Activated CD4-positive, alpha-beta T cell treated with anti-CD3 and anti-CD28 coated beads, Interleukin-2, amount 10 ng/mL, durations not matched to agents 7 days and 5 days (primary cell): ENCODE measurements around the gene BLOC1S5. TPM values are rescaled to one million over a fixed set of nuclear protein-coding genes. Genes with fewer than 3 reads are reported as not detected.
A peak's percentile ranks its signal among the peaks of the same experiment; 100 is the strongest.

ENCODE experiments used
- CTCF ChIA-PET: fragments of 350-600 bp; sonication (Branson Sonifier 250); formaldehyde crosslinking; loops from one replicate; lab custom pipeline; 2021; ENCODE audit warnings: antibody characterized with exemption; lab: Charles Lee
- POLR2A ChIA-PET: fragments of 350-600 bp; sonication (Branson Sonifier 250); formaldehyde crosslinking; loops from one replicate; lab custom pipeline; 2021; ENCODE audit warnings: antibody characterized with exemption; lab: Charles Lee
- DNase-seq: peaks from one replicate; pipeline ENCODE4 v3.0.0-alpha.2; 2020
- H3K27ac Mint-ChIP-seq: one replicate; pipeline ENCODE4 v1.8.0; 2021; ENCODE audit warnings: mild to moderate bottlenecking, moderate library complexity, mixed read lengths
- H3K27me3 Mint-ChIP-seq: one replicate; pipeline ENCODE4 v1.8.0; 2021; ENCODE audit warnings: mixed read lengths
- H3K36me3 Mint-ChIP-seq: one replicate; pipeline ENCODE4 v1.8.0; 2021; ENCODE audit warnings: low read depth, mixed read lengths
- H3K4me1 Mint-ChIP-seq: one replicate; pipeline ENCODE4 v1.8.0; 2021; ENCODE audit warnings: mixed read lengths
- H3K4me3 Mint-ChIP-seq: one replicate; pipeline ENCODE4 v1.8.0; 2021; ENCODE audit warnings: mild to moderate bottlenecking, moderate library complexity, mixed read lengths
- H3K9me3 Mint-ChIP-seq: one replicate; pipeline ENCODE4 v1.8.0; 2021; ENCODE audit warnings: mixed read lengths
- total RNA-seq, 2 experiments: library from RNA; stranded (reverse); gene quantifications; one replicate each; pipeline ENCODE4 v1.2.3, GENCODE V29; 2021

BLOC1S5 gene
- total RNA-seq, 2 experiments from 2014 or later = 21.8 to 23.9 TPM

- H3K27me3 Mint-ChIP-seq = no peaks in the 10 kb centered on the region
- H3K4me3 Mint-ChIP-seq = no peak overlapping the region
- H3K27ac Mint-ChIP-seq = peak overlapping the region; percentile 42
- no peak for DNase-seq
- H3K9me3 Mint-ChIP-seq = no peaks in the 10 kb centered on the region
- H3K4me1 Mint-ChIP-seq = peaks cover 15% of the 10 kb centered on the region
- POLR2A ChIA-PET = no interaction called here
- CTCF ChIA-PET = no interaction called here
- H3K36me3 Mint-ChIP-seq = peaks cover 28% of the 10 kb centered on the region
Measured at GRCh38 chr6:8075185-8075584, 11.0 kb upstream of the BLOC1S5 start.

DNA sequence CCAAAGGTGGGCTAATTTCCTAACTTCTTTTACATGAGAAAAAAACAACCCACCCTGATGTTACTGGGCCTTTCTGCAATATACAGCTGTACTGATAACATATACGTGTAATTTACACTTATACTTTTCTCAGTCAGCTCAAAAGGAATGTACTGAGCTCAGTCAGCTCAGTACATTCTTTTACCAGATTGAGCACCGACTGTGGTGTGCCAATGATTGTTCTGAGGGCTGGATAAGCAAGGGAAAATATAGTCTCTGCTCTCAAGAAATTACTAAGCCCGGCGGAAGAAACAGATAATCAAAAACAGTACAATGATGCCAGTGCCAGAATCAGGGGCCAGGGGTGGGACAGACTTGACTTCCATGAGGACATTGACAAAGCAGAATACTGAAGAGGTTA is 10.0 kb upstream of the BLOC1S5 start:
- H3K9me3 Mint-ChIP-seq = no peaks in the 10 kb centered on the region
- no peak overlapping the region for H3K27ac Mint-ChIP-seq
- ChIA-PET CTCF (interaction anchor here (0.6 kb wide), 1 partner anchor 987 kb away, joined by 5 read pairs; no protein-coding TSS in a partner anchor), POLR2A (no interaction called here)
- H3K36me3 Mint-ChIP-seq = peaks cover 23% of the 10 kb centered on the region
- no peaks in the 10 kb centered on the region for H3K27me3 Mint-ChIP-seq
- H3K4me3 Mint-ChIP-seq = no peak overlapping the region
- peaks cover 15% of the 10 kb centered on the region for H3K4me1 Mint-ChIP-seq
- DNase-seq = no peak

- ChIA-PET POLR2A (no interaction called here), CTCF (interaction anchor here (0.6 kb wide), 1 partner anchor 987 kb away, joined by 5 read pairs; no protein-coding TSS in a partner anchor)
- Mint-ChIP-seq H3K27me3 (no peaks in the 10 kb centered on the region), H3K4me1 (peaks cover 15% of the 10 kb centered on the region), H3K9me3 (no peaks in the 10 kb centered on the region), H3K36me3 (peaks cover 23% of the 10 kb centered on the region), H3K27ac (no peak overlapping the region), H3K4me3 (no peak overlapping the region)
- no peak for DNase-seq
Measured at GRCh38 chr6:8073758-8074157, 9.6 kb upstream of the BLOC1S5 start.

DNA sequence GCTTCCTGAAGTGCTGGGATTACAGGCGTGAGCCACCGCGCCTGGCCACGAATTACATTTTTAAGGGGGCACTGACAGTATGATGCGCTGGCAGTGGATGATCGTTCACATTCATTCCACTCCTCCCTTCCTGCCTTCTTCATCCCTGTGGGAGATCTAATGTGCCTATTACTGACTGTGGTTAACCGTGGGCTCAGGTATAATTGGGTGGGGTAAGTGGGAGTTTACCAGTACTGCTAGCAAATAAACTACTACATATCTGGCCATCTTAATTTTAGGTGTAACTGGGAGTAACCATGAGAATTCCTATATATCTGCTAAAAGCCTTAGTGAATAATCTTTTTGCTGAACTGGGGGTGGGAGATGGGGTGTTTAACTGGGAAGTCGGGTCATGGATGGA is 6.5 kb upstream of the BLOC1S5 start:
- H3K9me3 Mint-ChIP-seq = no peaks in the 10 kb centered on the region
- no peak overlapping the region for H3K4me3 Mint-ChIP-seq
- H3K36me3 Mint-ChIP-seq = peaks cover 6% of the 10 kb centered on the region
- no peak overlapping the region for H3K27ac Mint-ChIP-seq
- DNase-seq = no peak
- ChIA-PET CTCF (no interaction called here), POLR2A (no interaction called here)
- H3K4me1 Mint-ChIP-seq = peaks cover 21% of the 10 kb centered on the region
- no peaks in the 10 kb centered on the region for H3K27me3 Mint-ChIP-seq

DNA sequence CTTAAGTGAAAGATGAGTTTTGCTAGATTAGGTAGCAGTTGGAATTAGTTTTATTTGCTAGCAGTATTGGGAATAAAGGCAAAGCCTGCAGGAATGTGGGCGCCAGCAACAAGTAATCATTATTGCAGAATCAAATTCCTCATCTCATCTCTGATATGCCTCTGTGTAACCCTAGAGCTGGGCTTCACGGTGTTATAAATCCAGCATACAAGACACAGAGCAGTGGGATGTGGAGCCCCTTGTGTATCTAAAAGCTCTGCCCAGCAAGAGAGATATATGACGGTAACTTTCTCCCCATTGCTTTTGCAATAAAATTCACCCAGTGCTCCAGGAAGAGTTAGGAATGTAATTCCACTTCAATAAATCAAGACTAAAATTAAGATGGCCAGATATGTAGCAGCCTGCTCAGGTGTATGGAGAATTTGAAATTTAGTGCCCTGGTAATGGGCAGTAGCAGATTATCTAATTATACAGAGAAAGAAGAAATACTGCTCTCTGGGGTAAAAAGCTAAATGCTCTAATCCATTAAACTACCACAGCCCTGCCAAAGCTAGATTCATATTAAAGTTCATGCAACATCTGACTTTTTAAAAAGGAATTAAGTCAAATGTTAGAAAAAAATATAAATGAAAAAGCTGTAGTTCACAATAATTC is 5.6 kb upstream of the BLOC1S5 start:
- Mint-ChIP-seq H3K27ac (no peak overlapping the region), H3K4me1 (peaks cover 23% of the 10 kb centered on the region), H3K4me3 (no peak overlapping the region), H3K9me3 (no peaks in the 10 kb centered on the region), H3K36me3 (peaks cover 6% of the 10 kb centered on the region), H3K27me3 (no peaks in the 10 kb centered on the region)
- ChIA-PET CTCF (interaction anchor here (0.6 kb wide), 1 partner anchor 763 kb away, joined by 3 read pairs; no protein-coding TSS in a partner anchor), POLR2A (no interaction called here)
- DNase-seq = no peak

DNA sequence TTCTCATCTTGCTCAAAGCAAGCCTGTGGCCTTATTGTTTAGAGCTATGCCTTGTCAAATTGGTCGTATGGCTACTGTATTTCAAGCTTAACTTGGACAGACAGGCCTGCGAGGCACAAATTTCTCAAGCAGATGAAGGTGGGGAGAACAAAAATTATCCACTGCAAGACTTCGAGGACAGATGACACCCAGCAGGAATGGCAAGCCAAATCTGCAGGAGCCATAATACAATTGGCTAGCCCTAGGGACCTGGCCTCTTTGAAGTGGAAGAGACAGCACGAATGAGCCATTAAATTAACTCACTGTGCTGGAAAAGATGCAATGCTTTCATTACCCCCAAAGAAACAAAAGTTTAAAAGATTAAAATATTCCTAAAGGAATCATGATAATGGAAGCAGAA is 5.0 kb upstream of the BLOC1S5 start:
- Mint-ChIP-seq H3K9me3 (no peaks in the 10 kb centered on the region), H3K27me3 (no peaks in the 10 kb centered on the region), H3K27ac (no peak overlapping the region), H3K36me3 (peaks cover 6% of the 10 kb centered on the region), H3K4me1 (peaks cover 29% of the 10 kb centered on the region), H3K4me3 (no peak overlapping the region)
- no peak for DNase-seq
- ChIA-PET POLR2A (no interaction called here), CTCF (no interaction called here)

GRCh38 chr6:8066108-8066507 is 1.9 kb upstream of the BLOC1S5 start:
- CTCF ChIA-PET = interaction anchor here (0.7 kb wide), 1 partner anchor 27 kb away, joined by 3 read pairs; no protein-coding TSS in a partner anchor
- no peak for DNase-seq

GRCh38 chr6:8065519-8065911 is 1.3 kb upstream of the BLOC1S5 start:
- no peak for DNase-seq
- CTCF ChIA-PET = interaction anchor here (0.7 to 1.4 kb wide), 2 partner anchors 9 to 26 kb away, joined by 3 read pairs; no protein-coding TSS in a partner anchor
- no peaks in the 10 kb centered on the region for H3K9me3 Mint-ChIP-seq
- H3K27ac Mint-ChIP-seq = peak overlapping the region; percentile 95
- H3K4me1 Mint-ChIP-seq = peaks cover 40% of the 10 kb centered on the region
- POLR2A ChIA-PET = interaction anchor here (1.1 kb wide), 1 partner anchor 37 kb away, joined by 6 read pairs; the partner anchor contains the start of gene EEF1E1
- no peaks in the 10 kb centered on the region for H3K27me3 Mint-ChIP-seq
- peaks cover 15% of the 10 kb centered on the region for H3K36me3 Mint-ChIP-seq
- H3K4me3 Mint-ChIP-seq = no peak overlapping the region

More at GRCh38 chr6:8066108-8066507, 1.9 kb upstream of the BLOC1S5 start:
- POLR2A ChIA-PET = no interaction called here
- H3K4me3 Mint-ChIP-seq = no peak overlapping the region
- peaks cover 40% of the 10 kb centered on the region for H3K4me1 Mint-ChIP-seq
- no peaks in the 10 kb centered on the region for H3K9me3 Mint-ChIP-seq
- peaks cover 15% of the 10 kb centered on the region for H3K36me3 Mint-ChIP-seq
- H3K27ac Mint-ChIP-seq = peak overlapping the region; percentile 95
- no peaks in the 10 kb centered on the region for H3K27me3 Mint-ChIP-seq

GRCh38 chr6:8064638-8065518 is 689 bp upstream of the BLOC1S5 start:
- POLR2A ChIA-PET = interaction anchor here (1.0 to 1.1 kb wide), 3 partner anchors 13 to 47 kb away, joined by 3 to 6 read pairs (median 3); partner anchors contain the start of gene EEF1E1
- peak overlapping the region; percentile 91 for H3K4me3 Mint-ChIP-seq
- CTCF ChIA-PET = interaction anchor here (1.4 kb wide), 1 partner anchor 8 kb away, joined by 3 read pairs; no protein-coding TSS in a partner anchor
- H3K36me3 Mint-ChIP-seq = peaks cover 21% of the 10 kb centered on the region
- no peak for DNase-seq
- H3K27me3 Mint-ChIP-seq = no peaks in the 10 kb centered on the region
- H3K27ac Mint-ChIP-seq = peak overlapping the region; percentile 95
- peaks cover 46% of the 10 kb centered on the region for H3K4me1 Mint-ChIP-seq
- no peaks in the 10 kb centered on the region for H3K9me3 Mint-ChIP-seq

- no peak for DNase-seq
- H3K9me3 Mint-ChIP-seq = no peaks in the 10 kb centered on the region
- H3K36me3 Mint-ChIP-seq = peaks cover 26% of the 10 kb centered on the region
- no peaks in the 10 kb centered on the region for H3K27me3 Mint-ChIP-seq
- POLR2A ChIA-PET = no interaction called here
- CTCF ChIA-PET = no interaction called here
- H3K27ac Mint-ChIP-seq = no peak overlapping the region
- H3K4me1 Mint-ChIP-seq = peaks cover 43% of the 10 kb centered on the region
- H3K4me3 Mint-ChIP-seq = no peak overlapping the region
Measured at GRCh38 chr6:8061736-8062135, 2.5 kb downstream of the BLOC1S5 start.

DNA sequence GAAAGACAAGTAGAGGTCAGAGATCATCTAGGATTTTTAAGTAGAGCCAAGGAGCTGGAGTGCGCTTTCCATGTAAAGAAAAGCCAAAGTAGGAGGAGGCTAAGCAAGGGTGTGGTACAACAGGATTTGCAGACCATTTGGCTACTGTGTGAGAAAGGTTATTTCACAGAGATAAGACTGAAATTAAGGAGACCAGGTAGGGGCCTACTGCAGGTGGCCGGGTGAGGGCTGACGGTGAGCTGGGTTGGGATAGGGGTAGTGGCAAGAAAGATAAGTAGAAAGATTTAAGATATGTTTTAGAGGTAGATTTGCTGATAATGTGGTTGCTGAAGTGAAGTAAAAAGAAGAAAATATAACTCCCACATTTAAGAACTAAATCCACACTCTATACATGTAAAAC is 3.8 kb downstream of the BLOC1S5 start:
- H3K4me1 Mint-ChIP-seq = peaks cover 29% of the 10 kb centered on the region
- CTCF ChIA-PET = interaction anchor here (1.4 kb wide), 1 partner anchor 21 kb away, joined by 3 read pairs; no protein-coding TSS in a partner anchor
- H3K36me3 Mint-ChIP-seq = peaks cover 31% of the 10 kb centered on the region

GRCh38 chr6:8059129-8059528 is 5.1 kb downstream of the BLOC1S5 start:
- H3K36me3 Mint-ChIP-seq = peaks cover 37% of the 10 kb centered on the region
- POLR2A ChIA-PET = interaction anchor here (0.6 kb wide), 1 partner anchor 336 kb away, joined by 3 read pairs; no protein-coding TSS in a partner anchor
- CTCF ChIA-PET = interaction anchor here (0.7 to 1.4 kb wide), 4 partner anchors 10 to 854 kb away, joined by 3 read pairs; no protein-coding TSS in a partner anchor
- no peak overlapping the region for H3K4me3 Mint-ChIP-seq
- no peak overlapping the region for H3K27ac Mint-ChIP-seq
- DNase-seq = no peak
- no peaks in the 10 kb centered on the region for H3K9me3 Mint-ChIP-seq
- H3K27me3 Mint-ChIP-seq = no peaks in the 10 kb centered on the region
- H3K4me1 Mint-ChIP-seq = peaks cover 18% of the 10 kb centered on the region

More for the DNA sequence above, 3.8 kb downstream of the BLOC1S5 start:
- no peak overlapping the region for H3K27ac Mint-ChIP-seq
- H3K4me3 Mint-ChIP-seq = no peak overlapping the region
- H3K9me3 Mint-ChIP-seq = no peaks in the 10 kb centered on the region
- DNase-seq = no peak
- no peaks in the 10 kb centered on the region for H3K27me3 Mint-ChIP-seq
- POLR2A ChIA-PET = no interaction called here
